H1 (cell line): ENCODE results near the gene EVPL.

Experiments used
- CHD2 ChIP-seq: IDR thresholded peaks from 2 replicates; pipeline ENCODE4 v1.6.1; 2012; ENCODE audit warnings: low read length, improper control_type of control experiment
- EZH2 ChIP-seq: fragments of 200-600 bp; sonication (generic); IDR thresholded peaks from 2 replicates; pipeline ENCODE4 v1.7.1; 2012; ENCODE audit warnings: low read depth, mild to moderate bottlenecking, moderate library complexity, low read length, inconsistent platforms; ENCODE audit not compliant: severe bottlenecking
- GABPA ChIP-seq: IDR thresholded peaks from 2 replicates; pipeline ENCODE4 v1.6.1; 2011; ENCODE audit warnings: mild to moderate bottlenecking, low read length, moderate library complexity, borderline replicate concordance; ENCODE audit not compliant: insufficient read depth
- HDAC2 ChIP-seq, 2 experiments: fragments of 300-600 bp in 1 of 2; sonication (generic) in 1 of 2; IDR thresholded peaks; 2 replicates each; pipeline ENCODE4 v1.6.1; 2011 to 2012; ENCODE audit warnings: low read depth in 2 of 2, low read length in 2 of 2, mild to moderate bottlenecking in 2 of 2, moderate library complexity in 2 of 2, borderline replicate concordance in 1 of 2, inconsistent platforms in 1 of 2
- HDAC6 ChIP-seq: IDR thresholded peaks from one replicate; pipeline ENCODE4 v1.7.1; 2012; ENCODE audit warnings: low read depth, mild to moderate bottlenecking, inconsistent platforms, low read length, moderate library complexity
- POLR2AphosphoS5 ChIP-seq: IDR thresholded peaks from 2 replicates; pipeline ENCODE4 v1.6.1; 2011; ENCODE audit warnings: low read depth, low read length
- RAD21 ChIP-seq, 2 experiments: IDR thresholded peaks in 1 of 2; conservative IDR thresholded peaks in 1 of 2; 2 replicates each; pipeline ENCODE4 v1.6.1; 2011; ENCODE audit warnings: low read depth in 2 of 2, low read length in 2 of 2, improper control_type of control experiment in 1 of 2, inconsistent platforms in 1 of 2, mild to moderate bottlenecking in 1 of 2, moderate library complexity in 1 of 2
- SIX5 ChIP-seq: IDR thresholded peaks from 2 replicates; pipeline ENCODE4 v1.6.1; 2011; ENCODE audit warnings: mild to moderate bottlenecking, low read depth, low read length
- TEAD4 ChIP-seq: IDR thresholded peaks from 2 replicates; pipeline ENCODE4 v1.6.1; 2012; ENCODE audit warnings: low read depth, low read length, inconsistent platforms, mixed read lengths
- YY1 ChIP-seq: IDR thresholded peaks from 2 replicates; pipeline ENCODE4 v1.6.1; 2011; ENCODE audit warnings: low read depth, mild to moderate bottlenecking, low read length
- ZNF274 ChIP-seq: IDR thresholded peaks from 2 replicates; pipeline ENCODE4 v1.7.0; 2012; ENCODE audit warnings: low read length, borderline replicate concordance; ENCODE audit errors: extremely low read depth
- TF ChIP-seq, protein P1 (sequence below), 3 experiments: IDR thresholded peaks; 1 replicate in 2 of 3; 2 replicates in 1 of 3; pipeline versions ENCODE4 v1.5.1 to v1.6.1; 2011; ENCODE audit warnings: low read length in 3 of 3, mild to moderate bottlenecking in 3 of 3, inconsistent platforms in 2 of 3, low read depth in 1 of 3, moderate library complexity in 1 of 3; ENCODE audit not compliant: insufficient read depth in 1 of 3; ENCODE audit errors: control extremely low read depth in 1 of 3
- TF ChIP-seq, protein P2 (sequence below): IDR thresholded peaks from 2 replicates; pipeline ENCODE4 v1.6.1; 2011; ENCODE audit warnings: low read depth, mild to moderate bottlenecking, low read length; ENCODE audit not compliant: insufficient read depth

GRCh38 chr17:76072148-76072858, 45.2 kb upstream of the EVPL start, which contains the start of gene SRP68:
- TF ChIP-seq, protein P1, sequence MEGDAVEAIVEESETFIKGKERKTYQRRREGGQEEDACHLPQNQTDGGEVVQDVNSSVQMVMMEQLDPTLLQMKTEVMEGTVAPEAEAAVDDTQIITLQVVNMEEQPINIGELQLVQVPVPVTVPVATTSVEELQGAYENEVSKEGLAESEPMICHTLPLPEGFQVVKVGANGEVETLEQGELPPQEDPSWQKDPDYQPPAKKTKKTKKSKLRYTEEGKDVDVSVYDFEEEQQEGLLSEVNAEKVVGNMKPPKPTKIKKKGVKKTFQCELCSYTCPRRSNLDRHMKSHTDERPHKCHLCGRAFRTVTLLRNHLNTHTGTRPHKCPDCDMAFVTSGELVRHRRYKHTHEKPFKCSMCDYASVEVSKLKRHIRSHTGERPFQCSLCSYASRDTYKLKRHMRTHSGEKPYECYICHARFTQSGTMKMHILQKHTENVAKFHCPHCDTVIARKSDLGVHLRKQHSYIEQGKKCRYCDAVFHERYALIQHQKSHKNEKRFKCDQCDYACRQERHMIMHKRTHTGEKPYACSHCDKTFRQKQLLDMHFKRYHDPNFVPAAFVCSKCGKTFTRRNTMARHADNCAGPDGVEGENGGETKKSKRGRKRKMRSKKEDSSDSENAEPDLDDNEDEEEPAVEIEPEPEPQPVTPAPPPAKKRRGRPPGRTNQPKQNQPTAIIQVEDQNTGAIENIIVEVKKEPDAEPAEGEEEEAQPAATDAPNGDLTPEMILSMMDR (IDR thresholded peaks at IDR 0.05; ENCODE audit: control extremely low read depth in 1 of 3, insufficient read depth in 1 of 3, low read depth in 1 of 3, low read length in 3 of 3): no peak
- TF ChIP-seq HDAC6 (no peak), GABPA (peak; percentile 15; the same call in 1 of the 2 replicates), ZNF274 (no peak), TEAD4 (peak; percentile 27; the same call in 1 of the 2 replicates), CHD2 (no peak), HDAC2 (IDR thresholded peaks at IDR 0.05; ENCODE audit: borderline replicate concordance in 1 of 2, low read depth in 2 of 2, low read length in 2 of 2) (no peak), EZH2 (no peak), RAD21 (IDR thresholded peaks at IDR 0.05 in 1 of 2, conservative IDR thresholded peaks at IDR 0.05 in 1 of 2; ENCODE audit: low read depth in 2 of 2, low read length in 2 of 2) (no peak), YY1 (peak; percentile 93), POLR2AphosphoS5 (peak; percentile 52; the same call in 1 of the 2 replicates), SIX5 (no peak)
- TF ChIP-seq, protein P2, sequence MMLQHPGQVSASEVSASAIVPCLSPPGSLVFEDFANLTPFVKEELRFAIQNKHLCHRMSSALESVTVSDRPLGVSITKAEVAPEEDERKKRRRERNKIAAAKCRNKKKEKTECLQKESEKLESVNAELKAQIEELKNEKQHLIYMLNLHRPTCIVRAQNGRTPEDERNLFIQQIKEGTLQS: no peak
